HepG2 (cell line): ENCODE data around the gene ADAMTS17. TPM values are rescaled to one million over a fixed set of nuclear protein-coding genes. Genes with fewer than 3 reads are reported as not detected.

Experiments used
- ATAC-seq: fragments of 200-7000 bp; cut with Tn5 transposase; 3 replicates; pipeline ENCODE4 v1.9.1; 2020; ENCODE audit warnings: mild to moderate bottlenecking, moderate library complexity
- BruUV-seq: library from RNA; stranded (reverse); fragments of 400-500 nt; replicated peaks from 2 replicates; lab custom pipeline; 2021; lab: Mats Ljungman, UMichigan
- CTCF ChIA-PET: fragments of 300-600 bp; formaldehyde crosslinking; extraction: SDS; loops from one replicate; lab custom pipeline; 2021; ENCODE audit warnings: low total read pairs, inconsistent platforms, low intra/inter-chr PET ratio; lab: Yijun Ruan, JAX
- POLR2A ChIA-PET: fragments of 350-600 bp; sonication (Branson Sonifier 250); formaldehyde crosslinking; loops from one replicate; lab custom pipeline; 2020; ENCODE audit warnings: antibody characterized with exemption, inconsistent platforms; lab: Yijun Ruan, JAX
- DNase-seq: peaks from one replicate; pipeline ENCODE4 v3.0.0-alpha.2; 2015; ENCODE audit warnings: low spot score
- FAIRE-seq: peaks from 3 replicates; lab custom pipeline; 2011; peaks lifted over from hg19 to GRCh38; lab: Jason Lieb, UNC
- H2AFZ ChIP-seq: one replicate; pipeline ENCODE4 v1.6.1; 2011; ENCODE audit warnings: low read length, inconsistent platforms
- H3K27ac ChIP-seq: fragments of 300-600 bp; 3 replicates; pipeline ENCODE4 v1.8.0; 2011; ENCODE audit warnings: mixed run types, mild to moderate bottlenecking, mixed read lengths, low read length, inconsistent platforms; ENCODE audit not compliant: insufficient read depth; ENCODE audit errors: extremely low read length
- H3K27me3 ChIP-seq, 2 experiments: fragments of 200-600 bp in 1 of 2; 2 replicates in 1 of 2; 3 replicates in 1 of 2; pipeline versions ENCODE4 v1.6.0 to v1.8.0; 2011; ENCODE audit warnings: low read length in 2 of 2, mild to moderate bottlenecking in 2 of 2, moderate library complexity in 2 of 2, inconsistent platforms in 1 of 2; ENCODE audit not compliant: insufficient read depth in 2 of 2, control insufficient read depth in 1 of 2
- H3K36me3 ChIP-seq, 2 experiments: fragments of 200-600 bp in 1 of 2; replicated peaks in 1 of 2; 2 replicates in 1 of 2; 3 replicates in 1 of 2; pipeline versions ENCODE4 v1.5.1 to v1.8.0; 2011; ENCODE audit warnings: low read length in 2 of 2, inconsistent platforms in 1 of 2; ENCODE audit not compliant: insufficient read depth in 2 of 2, control insufficient read depth in 1 of 2
- H3K4me1 ChIP-seq: 2 replicates; pipeline ENCODE4 v1.5.1; 2012; ENCODE audit warnings: low read length, inconsistent platforms; ENCODE audit not compliant: insufficient read depth
- H3K4me2 ChIP-seq: 2 replicates; pipeline ENCODE4 v1.6.0; 2011; ENCODE audit warnings: low read depth, low read length, inconsistent platforms
- H3K4me3 ChIP-seq, 3 experiments: fragments of 200-600 bp in 1 of 3; sonication (generic), shearing (Covaris generic) in 1 of 3; replicated peaks in 1 of 3; 2 replicates each; pipeline ENCODE4 v1.5.1; 2011 to 2016; ENCODE audit warnings: low read length in 3 of 3, inconsistent platforms in 2 of 3, low read depth in 2 of 3, mild to moderate bottlenecking in 2 of 3, control low read depth in 1 of 3, mixed read lengths in 1 of 3; ENCODE audit not compliant: insufficient read depth in 1 of 3
- H3K79me2 ChIP-seq: one replicate; pipeline ENCODE4 v1.6.1; 2011; ENCODE audit warnings: low read length, inconsistent platforms; ENCODE audit not compliant: insufficient read depth
- H3K9ac ChIP-seq: 2 replicates; pipeline ENCODE4 v1.6.0; 2011; ENCODE audit warnings: mild to moderate bottlenecking, low read depth, low read length, inconsistent platforms; ENCODE audit not compliant: insufficient read depth
- H3K9me3 ChIP-seq: 2 replicates; pipeline ENCODE4 v1.5.1; 2012; ENCODE audit warnings: mild to moderate bottlenecking, low read length
- H4K20me1 ChIP-seq: 2 replicates; pipeline ENCODE4 v1.6.0; 2011; ENCODE audit warnings: inconsistent platforms, mild to moderate bottlenecking, low read length, moderate library complexity; ENCODE audit not compliant: insufficient read depth
- CCDC6 ChIP-seq: sonication (generic); formaldehyde crosslinking; IDR thresholded peaks from 2 replicates; pipeline ENCODE4 v1.8.1; 2022; ENCODE audit warnings: mild to moderate bottlenecking, missing genetic modification reagents, moderate library complexity
- HDAC2 ChIP-seq: sonication (generic); formaldehyde crosslinking; IDR thresholded peaks from 2 replicates; pipeline ENCODE4 v1.4.0; 2020; ENCODE audit warnings: missing genetic modification reagents
- KDM5A ChIP-seq: fragments of 200-600 bp; sonication (generic); IDR thresholded peaks from 2 replicates; pipeline ENCODE4 v1.7.0; 2018; ENCODE audit warnings: antibody characterized with exemption, mild to moderate bottlenecking, low read length, borderline replicate concordance
- NFE2 ChIP-seq: sonication (generic); formaldehyde crosslinking; IDR thresholded peaks from 2 replicates; pipeline ENCODE4 v1.4.0; 2020; ENCODE audit warnings: missing genetic modification reagents
- NFYB ChIP-seq: sonication (generic); formaldehyde crosslinking; IDR thresholded peaks from 2 replicates; pipeline ENCODE4 v1.4.0; 2020; ENCODE audit warnings: missing genetic modification reagents
- RXRB ChIP-seq: IDR thresholded peaks from 2 replicates; pipeline ENCODE4 v1.6.1; 2016; ENCODE audit warnings: borderline replicate concordance, missing genetic modification reagents, missing compliant biosample characterization
- SNRNP70 ChIP-seq: fragments of 200-400 bp; formaldehyde crosslinking; IDR thresholded peaks from 2 replicates; pipeline ENCODE4 v1.6.1; 2017; ENCODE audit warnings: mild to moderate bottlenecking, low read depth, low read length, moderate library complexity
- TEAD3 ChIP-seq: optimal IDR thresholded peaks from 2 replicates; pipeline ENCODE3; 2016; ENCODE audit warnings: borderline replicate concordance
- ZIK1 ChIP-seq: sonication (generic); formaldehyde crosslinking; IDR thresholded peaks from 2 replicates; pipeline ENCODE4 v1.5.0; 2020; ENCODE audit warnings: mild to moderate bottlenecking, low read depth, missing genetic modification reagents, borderline replicate concordance
- ZNF350 ChIP-seq: sonication (generic); formaldehyde crosslinking; IDR thresholded peaks from 2 replicates; pipeline ENCODE4 v1.4.0; 2020; ENCODE audit warnings: mild to moderate bottlenecking, low read depth, missing genetic modification reagents, borderline replicate concordance
- ZNF382 ChIP-seq: sonication (generic); formaldehyde crosslinking; IDR thresholded peaks from 2 replicates; pipeline ENCODE4 v1.5.0; 2020; ENCODE audit warnings: missing genetic modification reagents, mild to moderate bottlenecking, borderline replicate concordance
- ZNF451 ChIP-seq: sonication (generic); formaldehyde crosslinking; IDR thresholded peaks from 2 replicates; pipeline ENCODE4 v1.5.0; 2020; ENCODE audit warnings: mild to moderate bottlenecking, missing genetic modification reagents
- WGBS: methylation state at CpG from one replicate; pipeline ENCODE4 v1.1.6; 2017; ENCODE audit warnings: low lambda C conversion rate; 5-methylcytosine and 5-hydroxymethylcytosine counted together
- in situ Hi-C: cut with HindIII; loops from 2 replicates; pipeline ENCODE4 v1.10.0; 2017; ENCODE audit warnings: low pct_unique_long_range_greater_than_20kb; ENCODE audit not compliant: extremely low pct_ligation_motif_present
- intact Hi-C: fragments of 100-400 bp; cut with micrococcal nuclease; formaldehyde crosslinking; loops from one replicate; pipeline ENCODE4 v1.10.0; 2022; ENCODE audit not compliant: unreplicated experiment
- polyA plus RNA-seq, 8 experiments: library from polyadenylated mRNA; depleted of rRNA in 3 of 8; stranded (reverse) in 7 of 8; unstranded in 1 of 8; fragments of >200 nt; fragmentation: Illumina TruSeq in 4 of 8; extraction: Trizol in 4 of 8; gene quantifications; 2 replicates each; pipeline versions ENCODE4 v1.2.1 to v1.2.3, GENCODE V29; 2011 to 2016; ENCODE audit warnings: low read depth in 4 of 8, missing spikeins in 1 of 8, mixed read lengths in 1 of 8; ENCODE audit not compliant: insufficient read depth in 1 of 8
- total RNA-seq, 5 experiments: library from RNA; depleted of rRNA; stranded (reverse); fragments of >200 nt; fragmentation: Illumina TruSeq; extraction: Trizol; gene quantifications; 2 replicates each; pipeline ENCODE4 v1.2.3, GENCODE V29; 2016; ENCODE audit warnings: low read depth in 1 of 5
- TF ChIP-seq, protein P1 (sequence below): sonication (generic); formaldehyde crosslinking; conservative IDR thresholded peaks from 2 replicates; pipeline ENCODE4 v1.5.0; 2020; ENCODE audit warnings: missing genetic modification reagents
- TF ChIP-seq, protein P2 (sequence below): sonication (generic); formaldehyde crosslinking; IDR thresholded peaks from 2 replicates; pipeline ENCODE4 v1.8.0; 2022; ENCODE audit warnings: low read depth, missing genetic modification reagents
- TF ChIP-seq, protein P3 (sequence below): sonication (generic); formaldehyde crosslinking; IDR thresholded peaks from 2 replicates; pipeline ENCODE4 v1.8.1; 2023; ENCODE audit warnings: mild to moderate bottlenecking, moderate library complexity, missing genetic modification reagents
- TF ChIP-seq, protein P4 (sequence below): sonication (generic); formaldehyde crosslinking; IDR thresholded peaks from 2 replicates; pipeline ENCODE4 v1.4.0; 2020; ENCODE audit warnings: missing genetic modification reagents, mild to moderate bottlenecking, borderline replicate concordance

ADAMTS17 gene
- total and polyA plus RNA-seq, 2 of the 13 experiments (the other 11 are each of a cell fraction or from before 2014, with no cell fraction given), result 0.02 to 0.04 TPM

DNA sequence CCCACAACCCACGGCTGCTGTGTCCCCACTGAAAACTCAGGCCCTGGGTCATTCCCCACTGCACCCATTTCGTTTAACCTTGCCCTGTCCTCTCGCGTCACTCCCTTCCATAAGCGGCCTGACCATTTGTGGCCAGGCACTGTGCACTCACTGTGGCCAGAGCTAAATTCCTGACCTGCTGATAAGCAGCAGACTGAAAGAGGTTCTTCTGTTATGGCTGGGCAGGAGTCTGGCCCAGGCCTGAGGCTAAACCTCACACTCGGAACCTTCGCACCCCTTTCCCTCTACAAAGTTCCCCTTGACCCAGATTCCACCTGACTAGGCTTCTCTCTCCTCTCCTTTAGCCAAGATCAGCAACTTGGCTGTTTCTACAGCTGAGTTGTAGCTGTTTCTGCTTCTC, 62.3 kb downstream of the ADAMTS17 start:
- Histone ChIP-seq H3K27me3 (no peaks in the 10 kb centered on the region), H3K27ac (no peak overlapping the region), H3K4me2 (no peak overlapping the region)
- WGBS, result 29% methylated on average over 7 of the region's 7 CpGs
- TF ChIP-seq CCDC6 (CRISPR knock-in tag), result no peak
- TF ChIP-seq, protein P1, sequence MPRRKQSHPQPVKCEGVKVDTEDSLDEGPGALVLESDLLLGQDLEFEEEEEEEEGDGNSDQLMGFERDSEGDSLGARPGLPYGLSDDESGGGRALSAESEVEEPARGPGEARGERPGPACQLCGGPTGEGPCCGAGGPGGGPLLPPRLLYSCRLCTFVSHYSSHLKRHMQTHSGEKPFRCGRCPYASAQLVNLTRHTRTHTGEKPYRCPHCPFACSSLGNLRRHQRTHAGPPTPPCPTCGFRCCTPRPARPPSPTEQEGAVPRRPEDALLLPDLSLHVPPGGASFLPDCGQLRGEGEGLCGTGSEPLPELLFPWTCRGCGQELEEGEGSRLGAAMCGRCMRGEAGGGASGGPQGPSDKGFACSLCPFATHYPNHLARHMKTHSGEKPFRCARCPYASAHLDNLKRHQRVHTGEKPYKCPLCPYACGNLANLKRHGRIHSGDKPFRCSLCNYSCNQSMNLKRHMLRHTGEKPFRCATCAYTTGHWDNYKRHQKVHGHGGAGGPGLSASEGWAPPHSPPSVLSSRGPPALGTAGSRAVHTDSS (CRISPR knock-in tag), result no peak
- TF ChIP-seq NFYB (CRISPR knock-in tag), result no peak
- no peak for TF ChIP-seq ZNF382 (CRISPR knock-in tag)
- TF ChIP-seq KDM5A, result no peak
- no peak for TF ChIP-seq SNRNP70
- TF ChIP-seq NFE2 (CRISPR knock-in tag), result no peak
- TF ChIP-seq ZNF350 (CRISPR knock-in tag), result no peak
- no peak for TF ChIP-seq HDAC2
- no peak for TF ChIP-seq ZNF451 (CRISPR knock-in tag)
- TF ChIP-seq RXRB (CRISPR knock-in tag), result no peak
- no peak for TF ChIP-seq TEAD3 (CRISPR knock-in tag)
- TF ChIP-seq, protein P2, sequence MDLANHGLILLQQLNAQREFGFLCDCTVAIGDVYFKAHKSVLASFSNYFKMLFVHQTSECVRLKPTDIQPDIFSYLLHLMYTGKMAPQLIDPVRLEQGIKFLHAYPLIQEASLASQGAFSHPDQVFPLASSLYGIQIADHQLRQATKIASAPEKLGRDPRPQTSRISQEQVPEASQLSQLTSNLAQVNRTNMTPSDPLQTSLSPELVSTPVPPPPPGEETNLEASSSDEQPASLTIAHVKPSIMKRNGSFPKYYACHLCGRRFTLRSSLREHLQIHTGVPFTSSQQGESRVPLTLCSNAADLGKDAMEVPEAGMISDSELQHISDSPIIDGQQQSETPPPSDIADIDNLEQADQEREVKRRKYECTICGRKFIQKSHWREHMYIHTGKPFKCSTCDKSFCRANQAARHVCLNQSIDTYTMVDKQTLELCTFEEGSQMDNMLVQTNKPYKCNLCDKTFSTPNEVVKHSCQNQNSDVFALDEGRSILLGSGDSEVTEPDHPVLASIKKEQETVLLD (CRISPR knock-in tag), result no peak
- TF ChIP-seq, protein P3, sequence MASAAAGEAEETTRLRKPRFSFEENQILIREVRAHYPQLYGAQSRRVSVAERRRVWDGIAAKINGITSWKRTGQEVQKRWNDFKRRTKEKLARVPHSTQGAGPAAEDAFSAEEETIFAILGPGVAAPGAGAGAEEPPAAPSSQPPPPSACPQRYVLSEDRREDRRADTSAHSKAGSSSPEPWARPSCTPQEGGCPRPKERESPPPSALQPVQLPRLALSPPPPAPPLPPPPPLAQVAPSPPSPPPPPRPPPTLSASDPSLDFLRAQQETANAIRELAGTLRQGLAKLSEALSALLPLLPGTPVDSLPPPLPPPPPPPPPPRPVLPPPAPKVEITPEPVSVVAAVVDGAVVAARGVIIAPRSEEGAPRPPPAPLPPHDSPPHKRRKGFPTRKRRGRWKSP (CRISPR knock-in tag), result no peak
- TF ChIP-seq, protein P4, sequence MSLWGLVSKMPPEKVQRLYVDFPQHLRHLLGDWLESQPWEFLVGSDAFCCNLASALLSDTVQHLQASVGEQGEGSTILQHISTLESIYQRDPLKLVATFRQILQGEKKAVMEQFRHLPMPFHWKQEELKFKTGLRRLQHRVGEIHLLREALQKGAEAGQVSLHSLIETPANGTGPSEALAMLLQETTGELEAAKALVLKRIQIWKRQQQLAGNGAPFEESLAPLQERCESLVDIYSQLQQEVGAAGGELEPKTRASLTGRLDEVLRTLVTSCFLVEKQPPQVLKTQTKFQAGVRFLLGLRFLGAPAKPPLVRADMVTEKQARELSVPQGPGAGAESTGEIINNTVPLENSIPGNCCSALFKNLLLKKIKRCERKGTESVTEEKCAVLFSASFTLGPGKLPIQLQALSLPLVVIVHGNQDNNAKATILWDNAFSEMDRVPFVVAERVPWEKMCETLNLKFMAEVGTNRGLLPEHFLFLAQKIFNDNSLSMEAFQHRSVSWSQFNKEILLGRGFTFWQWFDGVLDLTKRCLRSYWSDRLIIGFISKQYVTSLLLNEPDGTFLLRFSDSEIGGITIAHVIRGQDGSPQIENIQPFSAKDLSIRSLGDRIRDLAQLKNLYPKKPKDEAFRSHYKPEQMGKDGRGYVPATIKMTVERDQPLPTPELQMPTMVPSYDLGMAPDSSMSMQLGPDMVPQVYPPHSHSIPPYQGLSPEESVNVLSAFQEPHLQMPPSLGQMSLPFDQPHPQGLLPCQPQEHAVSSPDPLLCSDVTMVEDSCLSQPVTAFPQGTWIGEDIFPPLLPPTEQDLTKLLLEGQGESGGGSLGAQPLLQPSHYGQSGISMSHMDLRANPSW (CRISPR knock-in tag), result no peak
- no peak for TF ChIP-seq ZIK1
- TF ChIP-seq, all 625 proteins: peak for 0
- in situ Hi-C loops, result no loop called here
- POLR2A ChIA-PET, result no interaction called here
- Histone ChIP-seq H3K9me3 (no peaks in the 10 kb centered on the region), H3K79me2 (no peaks in the 10 kb centered on the region), H3K4me3 (no peak overlapping the region), H3K36me3 (no peaks in the 10 kb centered on the region), H3K4me1 (no peaks in the 10 kb centered on the region), H3K9ac (no peak overlapping the region), H2AFZ (no peak overlapping the region), H4K20me1 (no peaks in the 10 kb centered on the region)
- intact Hi-C loops, result no loop called here
- CTCF ChIA-PET, result no interaction called here
- ATAC-seq (no peak; the same call in 2 of the 3 replicates), DNase-seq (no peak), FAIRE-seq (no peak)
- no TSS peak for BruUV-seq
